ACHN (cell line): ENCODE data around the gene EIF2S3.

ENCODE experiments used
- DNase-seq: peaks from one replicate; pipeline ENCODE4 v3.0.0-alpha.2; 2015
- in situ Hi-C: cut with HindIII; loops from 2 replicates; pipeline ENCODE4 v1.10.0; 2017; ENCODE audit warnings: low sequenced_read_pairs, low pct_ligation_motif_present, low pct_unique_long_range_greater_than_20kb

The EIF2S3 gene

GRCh38 chrX:24054182-24055042 lies at the start of gene EIF2S3:
Gene EIF2S3, plus strand, starts transcription at chrX:24054956. Its CDS starts 13 bp downstream, at chrX:24054969.
- in situ Hi-C loops = no loop called here
- DNase-seq = peak; percentile 87

GRCh38 chrX:24005028-24005427 lies 49.7 kb upstream of the EIF2S3 start:
- in situ Hi-C loops = no loop called here
- DNase-seq = no peak

GRCh38 chrX:24005867-24006266 lies 48.9 kb upstream of the EIF2S3 start:
- in situ Hi-C loops = no loop called here
- DNase-seq = no peak

GRCh38 chrX:24012266-24012665 lies 42.5 kb upstream of the EIF2S3 start:
- in situ Hi-C loops = no loop called here
- DNase-seq = no peak

- DNase-seq = no peak
- in situ Hi-C loops = no loop called here
Observed at GRCh38 chrX:24014388-24015018, 40.3 kb upstream of the EIF2S3 start.

- in situ Hi-C loops = no loop called here
- DNase-seq = no peak
Observed at GRCh38 chrX:24017674-24018073, 37.1 kb upstream of the EIF2S3 start.

- in situ Hi-C loops = no loop called here
- DNase-seq = no peak
Observed at GRCh38 chrX:24018809-24019208, 35.9 kb upstream of the EIF2S3 start.

- in situ Hi-C loops = no loop called here
- DNase-seq = no peak
Observed at GRCh38 chrX:24019448-24019847, 35.3 kb upstream of the EIF2S3 start.

- no peak for DNase-seq
- in situ Hi-C loops = no loop called here
Observed at GRCh38 chrX:24020306-24020876, 34.4 kb upstream of the EIF2S3 start.

GRCh38 chrX:24023544-24023943 lies 31.2 kb upstream of the EIF2S3 start:
- in situ Hi-C loops = no loop called here
- DNase-seq = no peak

- DNase-seq = peak; percentile 13
- in situ Hi-C loops = no loop called here
Observed at GRCh38 chrX:24023972-24024669, 30.6 kb upstream of the EIF2S3 start.

GRCh38 chrX:24024819-24025740 lies 29.7 kb upstream of the EIF2S3 start:
- in situ Hi-C loops = no loop called here
- DNase-seq = peak; percentile 83

GRCh38 chrX:24025741-24026403 lies 28.9 kb upstream of the EIF2S3 start:
- peak; percentile 12 for DNase-seq
- in situ Hi-C loops = no loop called here

GRCh38 chrX:24026432-24026831 lies 28.3 kb upstream of the EIF2S3 start:
- in situ Hi-C loops = no loop called here
- DNase-seq = no peak

- no peak for DNase-seq
- in situ Hi-C loops = no loop called here
Observed at GRCh38 chrX:24027086-24027485, 27.7 kb upstream of the EIF2S3 start, which contains the start of gene KLHL15. Gene KLHL15, minus strand, starts transcription at chrX:24027186. Its CDS starts 20,493 bp downstream, at chrX:24006693.

GRCh38 chrX:24027985-24028384 lies 26.8 kb upstream of the EIF2S3 start:
- DNase-seq = no peak
- in situ Hi-C loops = no loop called here

GRCh38 chrX:24030597-24030996 lies 24.2 kb upstream of the EIF2S3 start:
- no peak for DNase-seq
- in situ Hi-C loops = no loop called here

- in situ Hi-C loops = no loop called here
- DNase-seq = no peak
Observed at GRCh38 chrX:24034485-24034884, 20.3 kb upstream of the EIF2S3 start.
